ACHN (cell line): ENCODE data around the gene HSBP1.

Experiments
- DNase-seq: peaks from one replicate; pipeline ENCODE4 v3.0.0-alpha.2; 2015
- in situ Hi-C: cut with HindIII; loops from 2 replicates; pipeline ENCODE4 v1.10.0; 2017; ENCODE audit warnings: low sequenced_read_pairs, low pct_ligation_motif_present, low pct_unique_long_range_greater_than_20kb

Gene HSBP1

GRCh38 chr16:83856792-83857191 is 49.0 kb downstream of the HSBP1 start:
- DNase-seq: no peak
- in situ Hi-C loops: no loop called here

DNA sequence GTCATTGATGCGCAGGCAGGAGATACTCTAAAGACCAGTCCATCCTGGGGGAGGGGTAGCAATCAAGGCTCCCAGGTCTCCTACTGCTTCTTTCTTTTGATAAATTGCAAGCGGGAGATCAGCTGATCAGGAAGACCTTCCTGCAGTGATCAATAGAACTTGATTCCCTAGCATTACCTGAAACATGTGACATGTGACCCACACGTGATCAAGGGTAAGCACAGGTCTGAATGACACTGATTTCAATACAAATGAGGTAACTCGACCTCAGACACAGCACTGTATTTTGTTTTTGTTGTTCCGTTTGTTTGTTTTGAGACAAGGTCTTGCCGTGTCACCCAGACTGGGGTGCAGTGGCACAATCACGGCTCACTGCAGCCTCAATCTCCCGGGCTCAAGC is 51.5 kb downstream of the HSBP1 start:
- no peak for DNase-seq
- in situ Hi-C loops: no loop called here

GRCh38 chr16:83862661-83863060 is 54.9 kb downstream of the HSBP1 start:
- in situ Hi-C loops: no loop called here
- DNase-seq: no peak

GRCh38 chr16:83863682-83864081 is 55.9 kb downstream of the HSBP1 start:
- in situ Hi-C loops: no loop called here
- DNase-seq: no peak
